Upper lobe of right lung (tissue), 1 donor: ENCODE results near the gene MXD4. TPM values are rescaled to one million over a fixed set of nuclear protein-coding genes. Genes with fewer than 3 reads are reported as not detected.
A peak's percentile ranks its signal among the peaks of the same experiment; 100 is the strongest.

Experiments
- ATAC-seq: fragments of 200-7000 bp; cut with Tn5 transposase; one replicate; pipeline ENCODE4 v1.9.1; 2020; ENCODE audit warnings: mild to moderate bottlenecking, moderate library complexity
- DNase-seq: peaks from one replicate; pipeline ENCODE4 v3.0.0-alpha.2; 2020
- H3K27ac ChIP-seq: fragments of 200-600 bp; one replicate; pipeline ENCODE4 v1.8.0; 2022
- H3K27me3 ChIP-seq: fragments of 200-600 bp; one replicate; pipeline ENCODE4 v1.8.0; 2022; ENCODE audit warnings: mild to moderate bottlenecking
- H3K36me3 ChIP-seq: fragments of 200-600 bp; one replicate; pipeline ENCODE4 v1.8.0; 2022
- H3K4me1 ChIP-seq: fragments of 200-600 bp; one replicate; pipeline ENCODE4 v1.8.0; 2022
- H3K4me3 ChIP-seq: fragments of 200-600 bp; one replicate; pipeline ENCODE4 v1.8.0; 2022; ENCODE audit warnings: mild to moderate bottlenecking
- H3K9me3 ChIP-seq: fragments of 200-600 bp; one replicate; pipeline ENCODE4 v1.8.0; 2022
- intact Hi-C: fragments of 100-400 bp; cut with DNase I; formaldehyde crosslinking; loops from one replicate; pipeline ENCODE4 v1.11.0; 2022
- total RNA-seq: library from RNA; stranded (reverse); fragmentation: NEBNext Ultra II Directional; extraction: Animal tissue kit (Norgen Biotek cat#: 25700); gene quantifications from one replicate; pipeline ENCODE4 v1.2.1, GENCODE V29; 2021
- TF ChIP-seq, protein P1 (sequence below): fragments of 200-600 bp; IDR thresholded peaks from one replicate; pipeline ENCODE4 v1.8.0; 2022; ENCODE audit warnings: antibody characterized with exemption
- donor health status: DM: no; HTN: yes; CAD: no; lungs with severe emphysema.

The MXD4 gene
- total RNA-seq, 1 donor from 2014 or later = 72.7 TPM

DNA sequence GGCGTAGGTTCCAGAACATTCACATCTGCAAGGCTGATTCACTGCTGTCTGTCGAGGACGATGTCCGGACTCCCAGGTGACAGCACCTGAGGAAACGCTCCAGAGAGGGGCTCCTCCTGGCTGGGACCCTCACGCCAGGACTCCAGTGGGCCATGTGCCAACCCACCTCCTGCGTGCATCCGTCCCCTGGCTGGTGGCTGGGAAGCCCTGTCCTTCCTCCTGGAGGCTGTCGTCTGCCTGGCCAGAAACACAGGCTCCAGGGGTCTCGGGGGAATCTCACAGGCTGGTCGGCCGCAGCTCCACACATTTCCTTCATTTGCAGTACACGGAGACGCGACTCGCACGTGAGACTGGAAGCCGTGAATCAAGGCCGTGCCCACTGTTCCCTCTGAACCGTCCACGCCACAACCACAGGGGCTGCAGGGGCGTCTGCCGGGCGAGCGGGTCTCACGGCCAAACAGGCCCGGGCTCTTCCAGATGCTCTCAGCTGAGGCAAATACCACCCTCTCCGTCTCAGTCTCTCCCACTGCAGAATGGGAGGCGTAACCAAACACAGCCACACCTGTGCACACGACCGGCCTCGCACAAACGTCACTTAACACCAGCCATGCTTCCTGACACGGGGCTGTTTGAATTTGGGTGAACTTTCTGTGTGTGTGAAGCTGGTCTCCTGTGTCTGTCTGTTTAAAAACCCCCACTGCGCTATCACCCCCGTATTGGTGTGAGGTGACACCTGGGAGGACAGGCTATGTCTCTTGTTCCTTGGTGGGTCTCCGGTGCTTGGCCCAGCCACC is 38.7 kb upstream of the MXD4 start:
- Histone ChIP-seq H3K9me3 (no peaks in the 10 kb centered on the region), H3K27ac (no peak overlapping the region), H3K36me3 (no peaks in the 10 kb centered on the region), H3K4me3 (no peak overlapping the region), H3K27me3 (no peaks in the 10 kb centered on the region), H3K4me1 (no peaks in the 10 kb centered on the region)
- intact Hi-C loops = no loop called here
- TF ChIP-seq, protein P1, sequence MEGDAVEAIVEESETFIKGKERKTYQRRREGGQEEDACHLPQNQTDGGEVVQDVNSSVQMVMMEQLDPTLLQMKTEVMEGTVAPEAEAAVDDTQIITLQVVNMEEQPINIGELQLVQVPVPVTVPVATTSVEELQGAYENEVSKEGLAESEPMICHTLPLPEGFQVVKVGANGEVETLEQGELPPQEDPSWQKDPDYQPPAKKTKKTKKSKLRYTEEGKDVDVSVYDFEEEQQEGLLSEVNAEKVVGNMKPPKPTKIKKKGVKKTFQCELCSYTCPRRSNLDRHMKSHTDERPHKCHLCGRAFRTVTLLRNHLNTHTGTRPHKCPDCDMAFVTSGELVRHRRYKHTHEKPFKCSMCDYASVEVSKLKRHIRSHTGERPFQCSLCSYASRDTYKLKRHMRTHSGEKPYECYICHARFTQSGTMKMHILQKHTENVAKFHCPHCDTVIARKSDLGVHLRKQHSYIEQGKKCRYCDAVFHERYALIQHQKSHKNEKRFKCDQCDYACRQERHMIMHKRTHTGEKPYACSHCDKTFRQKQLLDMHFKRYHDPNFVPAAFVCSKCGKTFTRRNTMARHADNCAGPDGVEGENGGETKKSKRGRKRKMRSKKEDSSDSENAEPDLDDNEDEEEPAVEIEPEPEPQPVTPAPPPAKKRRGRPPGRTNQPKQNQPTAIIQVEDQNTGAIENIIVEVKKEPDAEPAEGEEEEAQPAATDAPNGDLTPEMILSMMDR = no peak
- ATAC-seq = no peak
- no peak for DNase-seq

DNA sequence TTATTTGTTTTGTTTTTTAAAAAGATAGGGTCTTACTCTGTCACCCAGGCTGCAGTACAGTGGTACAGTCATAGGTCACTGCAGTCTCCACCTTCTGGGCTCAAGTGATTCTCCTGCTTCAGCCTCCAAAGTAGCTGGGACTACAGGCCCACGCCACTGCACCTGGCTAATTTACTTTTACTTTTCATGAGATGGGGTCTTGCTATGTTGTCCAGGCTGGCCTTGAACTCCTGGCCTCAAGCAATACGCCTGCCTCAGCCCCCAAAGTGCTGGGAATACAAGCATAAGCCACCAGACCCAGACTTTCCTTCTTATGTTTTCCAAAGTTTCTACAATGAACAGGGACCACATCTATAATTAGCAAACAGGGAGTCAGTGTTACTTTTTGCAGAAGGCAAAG is 37.9 kb upstream of the MXD4 start:
- H3K36me3 ChIP-seq = no peaks in the 10 kb centered on the region
- H3K4me1 ChIP-seq = no peaks in the 10 kb centered on the region
- H3K4me3 ChIP-seq = no peak overlapping the region
- TF ChIP-seq, protein P1 = no peak
- H3K9me3 ChIP-seq = no peaks in the 10 kb centered on the region
- no peak overlapping the region for H3K27ac ChIP-seq
- DNase-seq (no peak), ATAC-seq (no peak)
- intact Hi-C loops = no loop called here
- H3K27me3 ChIP-seq = no peaks in the 10 kb centered on the region

DNA sequence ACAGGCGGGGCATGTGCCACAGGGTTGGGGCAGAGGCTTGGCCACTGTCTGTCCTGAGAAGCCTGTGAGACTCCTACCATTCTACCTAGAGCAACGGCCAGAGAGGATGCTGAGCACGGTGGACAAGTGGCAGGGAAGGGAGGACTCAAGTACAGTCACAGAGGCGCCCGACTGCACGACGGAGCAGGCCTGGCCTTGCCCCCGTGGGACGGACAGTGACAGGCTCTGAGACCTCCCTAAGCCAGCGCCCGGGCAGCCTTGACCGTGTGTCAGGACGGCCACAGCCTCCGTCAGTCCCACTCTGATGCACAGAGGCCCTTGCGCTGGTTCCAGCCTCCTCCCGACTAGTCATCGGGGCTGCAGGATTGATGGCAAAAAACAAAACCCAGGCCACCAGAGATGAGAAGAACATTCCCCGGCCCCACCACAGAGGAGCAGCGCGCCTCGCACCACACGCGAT is 36.7 kb upstream of the MXD4 start:
- peak; percentile 15 for ATAC-seq
- Histone ChIP-seq H3K27ac (no peak overlapping the region), H3K4me3 (no peak overlapping the region), H3K36me3 (no peaks in the 10 kb centered on the region), H3K4me1 (no peaks in the 10 kb centered on the region), H3K9me3 (peaks cover 3% of the 10 kb centered on the region), H3K27me3 (no peaks in the 10 kb centered on the region)
- TF ChIP-seq, protein P1 = no peak
- no peak for DNase-seq
- intact Hi-C loops = no loop called here

DNA sequence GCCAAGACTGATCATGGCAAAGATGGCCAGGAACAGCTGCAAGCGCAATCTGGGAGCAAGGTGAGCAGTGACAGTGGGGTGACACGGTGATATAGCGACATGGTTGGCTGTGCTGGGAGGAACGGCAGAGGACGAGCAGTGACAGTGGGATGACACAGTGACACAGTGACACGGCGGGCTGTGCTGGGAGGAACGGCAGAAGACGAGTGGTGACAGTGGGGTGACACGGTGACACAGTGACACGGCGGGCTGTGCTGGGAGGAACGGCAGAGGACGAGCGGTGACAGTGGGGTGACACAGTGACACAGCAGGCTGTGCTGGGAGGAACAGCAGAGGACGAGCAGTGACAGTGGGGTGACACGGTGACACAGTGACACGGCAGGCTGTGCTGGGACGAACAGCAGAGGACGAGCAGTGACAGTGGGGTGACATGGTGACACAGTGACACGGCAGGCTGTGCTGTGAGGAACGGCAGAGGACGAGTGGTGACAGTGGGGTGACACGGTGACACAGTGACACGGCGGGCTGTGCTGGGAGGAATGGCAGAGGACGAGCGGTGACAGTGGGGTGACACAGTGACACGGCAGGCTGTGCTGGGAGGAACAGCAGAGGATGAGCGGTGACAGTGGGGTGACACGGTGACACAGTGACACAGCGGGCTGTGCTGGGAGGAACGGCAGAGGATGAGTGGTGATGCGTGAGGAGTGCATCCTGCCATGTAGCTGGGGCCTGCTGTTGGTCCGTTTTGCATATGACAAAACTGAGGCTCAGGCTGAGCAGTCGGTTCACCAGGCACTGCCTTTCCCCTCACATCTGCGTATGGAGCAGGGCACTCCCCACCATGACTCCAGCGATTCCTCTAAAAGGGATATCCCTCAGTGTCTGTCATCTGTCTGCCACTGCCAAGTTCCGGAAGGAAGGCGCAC is 36.0 kb upstream of the MXD4 start:
- Histone ChIP-seq H3K9me3 (peaks cover 3% of the 10 kb centered on the region), H3K27ac (no peak overlapping the region), H3K4me3 (no peak overlapping the region), H3K27me3 (no peaks in the 10 kb centered on the region), H3K36me3 (no peaks in the 10 kb centered on the region), H3K4me1 (no peaks in the 10 kb centered on the region)
- ATAC-seq (no peak), DNase-seq (peak; percentile 41)
- TF ChIP-seq, protein P1 = no peak
- intact Hi-C loops = no loop called here

DNA sequence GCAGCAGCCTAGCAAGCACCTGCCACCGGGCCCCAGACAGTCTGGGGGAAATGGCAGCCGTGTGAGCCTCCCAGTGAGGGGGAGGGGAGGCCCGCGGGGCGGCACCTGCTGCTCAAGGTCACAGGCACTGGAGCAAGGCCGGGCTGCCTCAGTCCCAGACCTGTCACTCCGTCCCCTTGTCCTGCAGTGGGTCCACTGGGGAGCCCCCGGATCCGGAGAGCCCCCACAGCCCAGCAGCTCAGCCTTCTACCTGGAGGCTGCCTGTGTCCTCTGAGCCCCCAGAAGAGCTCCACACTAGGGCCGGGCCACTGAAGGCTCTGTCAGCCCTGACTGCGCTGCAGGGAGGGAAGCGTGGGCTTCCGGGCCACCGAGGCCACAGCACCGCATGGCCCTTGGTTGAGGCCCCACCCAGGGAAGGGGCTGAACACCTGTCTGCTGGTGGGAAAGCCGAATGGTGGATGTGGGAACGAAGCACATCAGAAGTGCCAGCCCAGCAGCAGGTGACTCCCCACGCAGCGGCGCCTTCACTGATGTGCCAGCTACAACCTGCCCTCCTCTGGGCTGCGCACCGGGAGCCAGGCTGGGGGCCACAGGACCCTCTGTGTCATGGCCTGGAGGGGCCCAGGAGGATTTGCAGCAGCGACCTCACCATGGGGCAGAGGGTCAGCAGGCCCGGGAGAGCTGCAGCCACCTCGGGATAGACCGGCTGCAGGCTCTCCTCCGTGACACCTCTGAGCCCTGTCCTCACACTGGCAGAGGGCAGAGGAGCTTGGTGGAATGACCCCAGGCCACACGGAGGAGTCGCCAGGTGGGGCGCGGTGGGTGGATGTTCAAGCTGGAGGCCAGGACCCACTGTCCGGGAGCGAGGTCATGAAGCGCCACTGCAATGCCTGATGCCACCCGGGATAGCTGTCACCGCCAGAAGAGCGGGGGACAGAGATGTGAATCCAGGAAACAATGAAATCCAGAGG is 35.0 kb upstream of the MXD4 start:
- ATAC-seq = no peak
- Histone ChIP-seq H3K27ac (no peak overlapping the region), H3K36me3 (no peaks in the 10 kb centered on the region), H3K4me1 (no peaks in the 10 kb centered on the region), H3K9me3 (peaks cover 3% of the 10 kb centered on the region), H3K27me3 (no peaks in the 10 kb centered on the region), H3K4me3 (no peak overlapping the region)
- TF ChIP-seq, protein P1 = no peak
- peak; percentile 51 for DNase-seq
- intact Hi-C loops = no loop called here
